GM12878 (cell line): ENCODE results near the gene PTK6. TPM values are rescaled to one million over a fixed set of nuclear protein-coding genes. Genes with fewer than 3 reads are reported as not detected.

Experiments
- ATAC-seq: fragments of 200-7000 bp; cut with Tn5 transposase; 3 replicates; pipeline ENCODE4 v1.9.1; 2020; ENCODE audit warnings: mild to moderate bottlenecking, moderate library complexity
- BruUV-seq: library from RNA; stranded (reverse); fragments of 400-500 nt; replicated peaks from 2 replicates; lab custom pipeline; 2021; lab: Mats Ljungman, UMichigan
- CTCF ChIA-PET: fragments of 300-600 bp; sonication (Branson Sonifier 250); formaldehyde crosslinking; extraction: SDS; loops from one replicate; lab custom pipeline; 2021; ENCODE audit warnings: inconsistent platforms; lab: Yijun Ruan, JAX
- POLR2A ChIA-PET: fragments of 350-600 bp; formaldehyde crosslinking; extraction: SDS; loops from one replicate; lab custom pipeline; 2021; ENCODE audit warnings: inconsistent platforms; lab: Charles Lee
- RAD21 ChIA-PET: fragments of 300-600 bp; sonication (Branson Sonifier 250); formaldehyde crosslinking; loops from one replicate; lab custom pipeline; 2023; ENCODE audit warnings: antibody characterized with exemption; ENCODE audit not compliant: unreplicated experiment; lab: Charles Lee
- SMC1A ChIA-PET: fragments of 300-600 bp; sonication (Branson Sonifier 250); formaldehyde crosslinking; loops from one replicate; lab custom pipeline; 2023; ENCODE audit not compliant: unreplicated experiment, uncharacterized antibody; lab: Charles Lee
- DNase-seq: peaks from one replicate; pipeline ENCODE4 v3.0.0-alpha.2; 2011; ENCODE audit warnings: low read depth, low spot score
- FAIRE-seq: peaks from 3 replicates; lab custom pipeline; 2011; peaks lifted over from hg19 to GRCh38; lab: Jason Lieb, UNC
- H2AFZ ChIP-seq: 2 replicates; pipeline ENCODE4 v1.6.0; 2011; ENCODE audit warnings: low read depth, low read length, control low read depth; ENCODE audit not compliant: control insufficient read depth
- H3K27ac ChIP-seq: 2 replicates; pipeline ENCODE4 v1.5.1; 2011; ENCODE audit warnings: control low read depth; ENCODE audit not compliant: control insufficient read depth, insufficient read depth
- H3K27me3 ChIP-seq, 2 experiments: replicated peaks in 1 of 2; 2 replicates each; pipeline versions ENCODE4 v1.6.0 to v1.6.1; 2011; ENCODE audit warnings: low read length in 1 of 2; ENCODE audit not compliant: control insufficient read depth in 2 of 2, insufficient read depth in 2 of 2
- H3K36me3 ChIP-seq, 2 experiments: 2 replicates each; pipeline ENCODE4 v1.5.1; 2011; ENCODE audit warnings: low read length in 1 of 2; ENCODE audit not compliant: control insufficient read depth in 2 of 2, insufficient read depth in 2 of 2
- H3K4me1 ChIP-seq: 2 replicates; pipeline ENCODE4 v1.6.1; 2011; ENCODE audit warnings: mild to moderate bottlenecking, low read length, moderate library complexity, mixed read lengths; ENCODE audit not compliant: control insufficient read depth, insufficient read depth
- H3K4me2 ChIP-seq: 2 replicates; pipeline ENCODE4 v1.6.0; 2011; ENCODE audit warnings: control low read depth; ENCODE audit not compliant: control insufficient read depth, insufficient read depth
- H3K4me3 ChIP-seq: fragments of 200-600 bp; sonication (generic); 2 replicates; pipeline ENCODE4 v1.5.1; 2016
- H3K79me2 ChIP-seq: 2 replicates; pipeline ENCODE4 v1.6.0; 2011; ENCODE audit warnings: low read length; ENCODE audit not compliant: control insufficient read depth, insufficient read depth
- H3K9ac ChIP-seq: 2 replicates; pipeline ENCODE4 v1.8.0; 2011; ENCODE audit warnings: low read length, control low read depth, mixed read lengths; ENCODE audit not compliant: control insufficient read depth, insufficient read depth
- H3K9me3 ChIP-seq: replicated peaks from 3 replicates; pipeline ENCODE4 v1.5.1; 2011; ENCODE audit warnings: mild to moderate bottlenecking, low read length; ENCODE audit not compliant: control insufficient read depth, insufficient read depth
- H4K20me1 ChIP-seq: 2 replicates; pipeline ENCODE4 v1.6.0; 2011; ENCODE audit not compliant: control insufficient read depth, insufficient read depth
- ATF7 ChIP-seq: fragments of 450-650 bp; IDR thresholded peaks from 2 replicates; pipeline ENCODE4 v1.6.1; 2016; ENCODE audit warnings: low read depth, mild to moderate bottlenecking
- IRF4 ChIP-seq: IDR thresholded peaks from 2 replicates; pipeline ENCODE4 v1.6.1; 2011; ENCODE audit warnings: low read depth, low read length
- SIX5 ChIP-seq: IDR thresholded peaks from 2 replicates; pipeline ENCODE4 v1.6.1; 2011; ENCODE audit warnings: mild to moderate bottlenecking, low read depth, low read length, moderate library complexity; ENCODE audit not compliant: severe bottlenecking
- ZZZ3 ChIP-seq: IDR thresholded peaks from 2 replicates; pipeline ENCODE4 v1.6.1; 2011; ENCODE audit warnings: low read depth; ENCODE audit not compliant: control insufficient read depth, insufficient read length
- WGBS: methylation state at CpG from one replicate; pipeline ENCODE4 v1.1.6; 2016; ENCODE audit warnings: low lambda C conversion rate; ENCODE audit not compliant: insufficient replicate concordance, insufficient coverage; ENCODE audit errors: missing lambda C conversion rate; 5-methylcytosine and 5-hydroxymethylcytosine counted together
- in situ Hi-C: fragments of 300-500 bp; cut with MboI; formaldehyde crosslinking; loops from 9 replicates; pipeline ENCODE4 v1.14.3; 2018; ENCODE audit warnings: mixed read lengths
- intact Hi-C: fragments of 100-400 bp; cut with micrococcal nuclease; formaldehyde crosslinking; loops from one replicate; pipeline ENCODE4 v1.14.2; 2022; ENCODE audit not compliant: unreplicated experiment
- polyA plus RNA-seq, 11 experiments: library from polyadenylated mRNA; depleted of rRNA in 4 of 11; unstranded in 6 of 11; stranded (reverse) in 5 of 11; fragments of >200 nt; fragmentation: Nextera tagmentation in 4 of 11; fragmentation: Illumina TruSeq in 1 of 11; extraction: Ambion mirVana in 4 of 11; extraction: Trizol in 1 of 11; gene quantifications; 1 replicate in 1 of 11; 2 replicates in 10 of 11; pipeline versions ENCODE4 v1.2.1 to v1.2.3, GENCODE V29; 2011 to 2016; ENCODE audit warnings: inconsistent platforms in 2 of 11, missing spikeins in 2 of 11, low read depth in 1 of 11
- total RNA-seq, 4 experiments: library from RNA; depleted of rRNA in 3 of 4; stranded (reverse); fragments of >200 nt in 3 of 4; fragmentation: Illumina TruSeq in 1 of 4; extraction: Trizol in 1 of 4; gene quantifications; 2 replicates each; pipeline versions ENCODE4 v1.2.1 to v1.2.3, GENCODE V29; 2013 to 2021
- TF ChIP-seq, protein P1 (sequence below): fragments of 450-650 bp; IDR thresholded peaks from 2 replicates; pipeline ENCODE4 v1.6.1; 2014; ENCODE audit warnings: mild to moderate bottlenecking
- TF ChIP-seq, protein P2 (sequence below): fragments of 450-650 bp; IDR thresholded peaks from 2 replicates; pipeline ENCODE4 v1.6.1; 2017; ENCODE audit warnings: low read depth, mild to moderate bottlenecking, moderate library complexity
- TF ChIP-seq, protein P3 (sequence below): fragments of 150-350 bp; IDR thresholded peaks from 2 replicates; pipeline ENCODE4 v1.6.1; 2016; ENCODE audit warnings: low read depth, low read length
- TF ChIP-seq, protein P4 (sequence below): fragments of 450-650 bp; IDR thresholded peaks from 2 replicates; pipeline ENCODE4 v1.6.1; 2017; ENCODE audit warnings: borderline replicate concordance

The PTK6 gene
- total and polyA plus RNA-seq, 10 of the 15 experiments (the other 5 are each of a cell fraction or from before 2014, with no cell fraction given), result 0.02 to 0.21 (median 0.09) TPM; not detected in 3

DNA sequence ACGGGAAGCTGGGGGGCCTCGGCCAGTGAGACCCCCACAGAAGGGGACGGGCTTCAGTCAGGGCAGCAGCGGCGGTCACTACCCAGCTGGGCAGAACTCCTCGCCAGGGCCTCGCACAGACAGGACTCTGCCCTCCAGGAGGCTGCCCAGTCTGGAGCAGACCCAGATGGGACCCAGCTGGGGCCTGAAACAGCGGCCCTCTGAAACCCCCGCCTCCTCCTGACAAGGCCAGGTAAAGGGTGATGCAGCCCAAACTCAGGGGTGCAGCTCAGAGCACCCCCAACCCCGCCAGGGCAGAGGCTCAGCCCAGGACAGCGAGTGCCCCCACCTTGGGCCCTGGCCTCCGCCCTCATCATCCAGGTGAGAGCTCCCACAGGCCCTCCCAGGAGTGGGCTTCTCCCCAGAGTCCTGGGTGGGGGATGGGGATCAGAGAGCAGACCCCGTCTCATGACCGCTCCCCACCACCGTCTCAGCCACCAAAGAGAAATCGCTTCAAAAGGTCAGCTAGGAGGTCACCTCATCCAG lies 40.5 kb downstream of the PTK6 start:
- no peaks in the 10 kb centered on the region for H4K20me1 ChIP-seq
- H3K9ac ChIP-seq, result no peak overlapping the region
- peaks cover 1 to 4% of the 10 kb centered on the region in 2 experiments; a peak in 3 of 4 replicates for H3K27me3 ChIP-seq
- FAIRE-seq (no peak), ATAC-seq (peak; percentile 22; the same call in 2 of the 3 replicates), DNase-seq (no peak)
- RAD21 ChIA-PET, result interaction anchor here (0.6 to 1.7 kb wide), 5 partner anchors 21 to 145 kb away, joined by 3 to 12 read pairs (median 3); partner anchors contain the start of genes HELZ2 and PTK6
- in situ Hi-C loops (no loop called here), intact Hi-C loops (no loop called here)
- H3K4me2 ChIP-seq, result peak overlapping the region; percentile 59
- POLR2A ChIA-PET, result no interaction called here
- H3K36me3 ChIP-seq, result no peaks in the 10 kb centered on the region
- BruUV-seq, result no TSS peak
- no peak overlapping the region for H3K27ac ChIP-seq
- CTCF ChIA-PET, result interaction anchor here (0.7 to 2.6 kb wide), 15 partner anchors 8 to 187 kb away, joined by 3 to 19 read pairs (median 3); partner anchors contain the start of genes HELZ2 and PTK6
- 48% methylated on average over 16 of the region's 16 CpGs for WGBS
- no peak overlapping the region for H3K4me3 ChIP-seq
- SMC1A ChIA-PET, result interaction anchor here (0.7 to 2.3 kb wide), 4 partner anchors 32 to 274 kb away, joined by 3 to 12 read pairs (median 4); partner anchors contain the start of genes HELZ2 and PTK6
- H3K4me1 ChIP-seq, result no peaks in the 10 kb centered on the region
- no peaks in the 10 kb centered on the region for H3K79me2 ChIP-seq
- no peak overlapping the region for H2AFZ ChIP-seq
- TF ChIP-seq, protein P1, sequence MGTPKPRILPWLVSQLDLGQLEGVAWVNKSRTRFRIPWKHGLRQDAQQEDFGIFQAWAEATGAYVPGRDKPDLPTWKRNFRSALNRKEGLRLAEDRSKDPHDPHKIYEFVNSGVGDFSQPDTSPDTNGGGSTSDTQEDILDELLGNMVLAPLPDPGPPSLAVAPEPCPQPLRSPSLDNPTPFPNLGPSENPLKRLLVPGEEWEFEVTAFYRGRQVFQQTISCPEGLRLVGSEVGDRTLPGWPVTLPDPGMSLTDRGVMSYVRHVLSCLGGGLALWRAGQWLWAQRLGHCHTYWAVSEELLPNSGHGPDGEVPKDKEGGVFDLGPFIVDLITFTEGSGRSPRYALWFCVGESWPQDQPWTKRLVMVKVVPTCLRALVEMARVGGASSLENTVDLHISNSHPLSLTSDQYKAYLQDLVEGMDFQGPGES, result no peak
- TF ChIP-seq, protein P2, sequence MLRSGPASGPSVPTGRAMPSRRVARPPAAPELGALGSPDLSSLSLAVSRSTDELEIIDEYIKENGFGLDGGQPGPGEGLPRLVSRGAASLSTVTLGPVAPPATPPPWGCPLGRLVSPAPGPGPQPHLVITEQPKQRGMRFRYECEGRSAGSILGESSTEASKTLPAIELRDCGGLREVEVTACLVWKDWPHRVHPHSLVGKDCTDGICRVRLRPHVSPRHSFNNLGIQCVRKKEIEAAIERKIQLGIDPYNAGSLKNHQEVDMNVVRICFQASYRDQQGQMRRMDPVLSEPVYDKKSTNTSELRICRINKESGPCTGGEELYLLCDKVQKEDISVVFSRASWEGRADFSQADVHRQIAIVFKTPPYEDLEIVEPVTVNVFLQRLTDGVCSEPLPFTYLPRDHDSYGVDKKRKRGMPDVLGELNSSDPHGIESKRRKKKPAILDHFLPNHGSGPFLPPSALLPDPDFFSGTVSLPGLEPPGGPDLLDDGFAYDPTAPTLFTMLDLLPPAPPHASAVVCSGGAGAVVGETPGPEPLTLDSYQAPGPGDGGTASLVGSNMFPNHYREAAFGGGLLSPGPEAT, result no peak
- TF ChIP-seq SIX5, result no peak
- no peak for TF ChIP-seq ATF7
- no peak for TF ChIP-seq ZZZ3
- TF ChIP-seq, protein P3, sequence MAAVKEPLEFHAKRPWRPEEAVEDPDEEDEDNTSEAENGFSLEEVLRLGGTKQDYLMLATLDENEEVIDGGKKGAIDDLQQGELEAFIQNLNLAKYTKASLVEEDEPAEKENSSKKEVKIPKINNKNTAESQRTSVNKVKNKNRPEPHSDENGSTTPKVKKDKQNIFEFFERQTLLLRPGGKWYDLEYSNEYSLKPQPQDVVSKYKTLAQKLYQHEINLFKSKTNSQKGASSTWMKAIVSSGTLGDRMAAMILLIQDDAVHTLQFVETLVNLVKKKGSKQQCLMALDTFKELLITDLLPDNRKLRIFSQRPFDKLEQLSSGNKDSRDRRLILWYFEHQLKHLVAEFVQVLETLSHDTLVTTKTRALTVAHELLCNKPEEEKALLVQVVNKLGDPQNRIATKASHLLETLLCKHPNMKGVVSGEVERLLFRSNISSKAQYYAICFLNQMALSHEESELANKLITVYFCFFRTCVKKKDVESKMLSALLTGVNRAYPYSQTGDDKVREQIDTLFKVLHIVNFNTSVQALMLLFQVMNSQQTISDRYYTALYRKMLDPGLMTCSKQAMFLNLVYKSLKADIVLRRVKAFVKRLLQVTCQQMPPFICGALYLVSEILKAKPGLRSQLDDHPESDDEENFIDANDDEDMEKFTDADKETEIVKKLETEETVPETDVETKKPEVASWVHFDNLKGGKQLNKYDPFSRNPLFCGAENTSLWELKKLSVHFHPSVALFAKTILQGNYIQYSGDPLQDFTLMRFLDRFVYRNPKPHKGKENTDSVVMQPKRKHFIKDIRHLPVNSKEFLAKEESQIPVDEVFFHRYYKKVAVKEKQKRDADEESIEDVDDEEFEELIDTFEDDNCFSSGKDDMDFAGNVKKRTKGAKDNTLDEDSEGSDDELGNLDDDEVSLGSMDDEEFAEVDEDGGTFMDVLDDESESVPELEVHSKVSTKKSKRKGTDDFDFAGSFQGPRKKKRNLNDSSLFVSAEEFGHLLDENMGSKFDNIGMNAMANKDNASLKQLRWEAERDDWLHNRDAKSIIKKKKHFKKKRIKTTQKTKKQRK, result no peak
- TF ChIP-seq, protein P4, sequence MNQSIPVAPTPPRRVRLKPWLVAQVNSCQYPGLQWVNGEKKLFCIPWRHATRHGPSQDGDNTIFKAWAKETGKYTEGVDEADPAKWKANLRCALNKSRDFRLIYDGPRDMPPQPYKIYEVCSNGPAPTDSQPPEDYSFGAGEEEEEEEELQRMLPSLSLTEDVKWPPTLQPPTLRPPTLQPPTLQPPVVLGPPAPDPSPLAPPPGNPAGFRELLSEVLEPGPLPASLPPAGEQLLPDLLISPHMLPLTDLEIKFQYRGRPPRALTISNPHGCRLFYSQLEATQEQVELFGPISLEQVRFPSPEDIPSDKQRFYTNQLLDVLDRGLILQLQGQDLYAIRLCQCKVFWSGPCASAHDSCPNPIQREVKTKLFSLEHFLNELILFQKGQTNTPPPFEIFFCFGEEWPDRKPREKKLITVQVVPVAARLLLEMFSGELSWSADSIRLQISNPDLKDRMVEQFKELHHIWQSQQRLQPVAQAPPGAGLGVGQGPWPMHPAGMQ, result no peak
- no peak for TF ChIP-seq IRF4
- no peaks in the 10 kb centered on the region for H3K9me3 ChIP-seq
